Progenitor cell of endocrine pancreas (in vitro differentiated cells): ENCODE measurements around the gene C3orf70. TPM values are rescaled to one million over a fixed set of nuclear protein-coding genes. Genes with fewer than 3 reads are reported as not detected.

ENCODE experiments used
- DNase-seq: peaks from one replicate; pipeline ENCODE4 v3.0.0; 2021; ENCODE audit warnings: low spot score; ENCODE audit not compliant: unreplicated experiment
- H3K27ac Mint-ChIP-seq: 2 replicates; pipeline ENCODE4 v1.8.0; 2021; ENCODE audit warnings: mild to moderate bottlenecking, moderate library complexity, mixed read lengths
- H3K27me3 Mint-ChIP-seq: 2 replicates; pipeline ENCODE4 v1.8.0; 2021; ENCODE audit warnings: mixed read lengths
- H3K36me3 Mint-ChIP-seq: 2 replicates; pipeline ENCODE4 v1.8.0; 2022; ENCODE audit warnings: mixed read lengths; ENCODE audit not compliant: insufficient read depth
- H3K4me1 Mint-ChIP-seq: 2 replicates; pipeline ENCODE4 v1.8.0; 2021; ENCODE audit warnings: low read depth, mixed read lengths
- H3K4me3 Mint-ChIP-seq: 2 replicates; pipeline ENCODE4 v1.8.0; 2021; ENCODE audit warnings: low read depth, mild to moderate bottlenecking, moderate library complexity, mixed read lengths
- H3K9me3 Mint-ChIP-seq: 2 replicates; pipeline ENCODE4 v1.8.0; 2021; ENCODE audit warnings: low read depth, mixed read lengths
- CTCF ChIP-seq: fragments of 200-600 bp; sonication (generic); IDR thresholded peaks from one replicate; pipeline ENCODE4 v1.5.0; 2021; ENCODE audit warnings: antibody characterized with exemption, mild to moderate bottlenecking; ENCODE audit not compliant: unreplicated experiment
- total RNA-seq: library from RNA; stranded (reverse); gene quantifications from 2 replicates; pipeline ENCODE4 v1.2.1, GENCODE V29; 2021

The C3orf70 gene
- total RNA-seq, 1 donor from 2014 or later: 5.8 TPM

- no peaks in the 10 kb centered on the region for H3K9me3 Mint-ChIP-seq
- peaks cover 3% of the 10 kb centered on the region for H3K4me1 Mint-ChIP-seq
- TF ChIP-seq CTCF: no peak
- no peak for DNase-seq
- no peaks in the 10 kb centered on the region for H3K36me3 Mint-ChIP-seq
- H3K27ac Mint-ChIP-seq: no peak overlapping the region
- H3K4me3 Mint-ChIP-seq: no peak overlapping the region
- H3K27me3 Mint-ChIP-seq: peaks cover 30% of the 10 kb centered on the region
These were observed 2.3 kb downstream of the C3orf70 start for GRCh38 chr3:185150561-185150960.

GRCh38 chr3:185149591-185149990 lies 3.3 kb downstream of the C3orf70 start:
- Mint-ChIP-seq H3K4me1 (peaks cover 3% of the 10 kb centered on the region), H3K9me3 (no peaks in the 10 kb centered on the region)

GRCh38 chr3:185145511-185145910 lies 7.3 kb downstream of the C3orf70 start:
- H3K9me3 Mint-ChIP-seq: no peaks in the 10 kb centered on the region
- H3K27me3 Mint-ChIP-seq: peaks cover 11% of the 10 kb centered on the region
- H3K4me1 Mint-ChIP-seq: no peaks in the 10 kb centered on the region
- no peak overlapping the region for H3K4me3 Mint-ChIP-seq
- no peak overlapping the region for H3K27ac Mint-ChIP-seq
- DNase-seq: no peak
- no peaks in the 10 kb centered on the region for H3K36me3 Mint-ChIP-seq
- no peak for TF ChIP-seq CTCF

More at GRCh38 chr3:185149591-185149990, 3.3 kb downstream of the C3orf70 start:
- Mint-ChIP-seq H3K4me3 (no peak overlapping the region), H3K27me3 (peaks cover 30% of the 10 kb centered on the region), H3K27ac (no peak overlapping the region), H3K36me3 (no peaks in the 10 kb centered on the region)
- no peak for TF ChIP-seq CTCF
- no peak for DNase-seq

GRCh38 chr3:185144784-185145183 lies 8.1 kb downstream of the C3orf70 start:
- Mint-ChIP-seq H3K4me3 (no peak overlapping the region), H3K27me3 (peaks cover 5% of the 10 kb centered on the region), H3K27ac (no peak overlapping the region), H3K36me3 (no peaks in the 10 kb centered on the region), H3K4me1 (no peaks in the 10 kb centered on the region), H3K9me3 (no peaks in the 10 kb centered on the region)
- DNase-seq: no peak
- no peak for TF ChIP-seq CTCF

- no peak overlapping the region for H3K4me3 Mint-ChIP-seq
- H3K27me3 Mint-ChIP-seq: no peaks in the 10 kb centered on the region
These were observed 15.0 kb downstream of the C3orf70 start for GRCh38 chr3:185137821-185138220.

More at GRCh38 chr3:185137821-185138220, 15.0 kb downstream of the C3orf70 start:
- no peak overlapping the region for H3K27ac Mint-ChIP-seq
- no peak for TF ChIP-seq CTCF
- H3K36me3 Mint-ChIP-seq: peaks cover 3% of the 10 kb centered on the region
- DNase-seq: no peak
- H3K4me1 Mint-ChIP-seq: peaks cover 8% of the 10 kb centered on the region
- peaks cover 4% of the 10 kb centered on the region for H3K9me3 Mint-ChIP-seq
